ENCODE measurements around the gene SLC22A4.

The SLC22A4 gene

DNA sequence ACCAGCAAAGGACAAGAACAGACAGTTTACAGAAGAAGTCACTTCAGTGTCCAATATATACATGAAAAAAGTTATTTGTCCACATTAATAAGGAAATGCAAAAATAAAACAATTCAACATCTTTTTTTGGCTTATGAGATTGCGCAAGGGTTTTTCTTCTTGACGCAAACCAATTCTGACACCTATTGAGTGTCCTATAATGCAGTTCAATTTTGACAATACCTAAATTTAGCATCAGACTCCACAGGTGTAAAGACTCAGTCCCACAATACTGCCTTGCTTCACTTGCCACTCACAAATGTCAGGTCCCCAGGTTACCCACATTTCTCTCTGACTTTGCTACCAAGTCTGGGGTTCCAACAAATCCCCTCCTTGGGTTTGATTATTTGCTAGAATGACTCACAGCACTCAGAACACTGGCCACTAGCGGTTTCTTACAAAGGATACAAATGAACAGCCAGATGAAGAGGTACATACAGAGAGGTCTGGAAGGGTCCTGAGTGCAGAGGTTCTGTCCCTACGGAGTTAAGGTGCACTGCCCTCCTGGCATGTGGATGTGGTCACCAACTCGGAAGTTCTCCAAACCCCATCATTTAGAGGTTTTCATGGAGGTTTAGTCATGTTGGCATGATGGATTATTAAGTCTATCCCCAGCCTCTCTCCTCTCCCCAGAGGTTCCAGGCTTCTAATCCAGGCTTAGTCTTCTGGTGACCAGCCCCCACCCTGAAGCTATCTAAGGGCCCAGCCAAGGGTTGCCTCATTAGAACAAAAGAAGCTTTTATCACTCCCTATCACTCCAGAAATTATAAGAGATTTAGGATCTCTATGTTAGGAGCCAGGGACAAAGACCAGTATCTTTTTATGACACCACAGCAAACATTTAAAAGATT lies 48.3 kb downstream of the SLC22A4 start:
- DNase-seq (ENCODE audit: low read depth): no peak

DNA sequence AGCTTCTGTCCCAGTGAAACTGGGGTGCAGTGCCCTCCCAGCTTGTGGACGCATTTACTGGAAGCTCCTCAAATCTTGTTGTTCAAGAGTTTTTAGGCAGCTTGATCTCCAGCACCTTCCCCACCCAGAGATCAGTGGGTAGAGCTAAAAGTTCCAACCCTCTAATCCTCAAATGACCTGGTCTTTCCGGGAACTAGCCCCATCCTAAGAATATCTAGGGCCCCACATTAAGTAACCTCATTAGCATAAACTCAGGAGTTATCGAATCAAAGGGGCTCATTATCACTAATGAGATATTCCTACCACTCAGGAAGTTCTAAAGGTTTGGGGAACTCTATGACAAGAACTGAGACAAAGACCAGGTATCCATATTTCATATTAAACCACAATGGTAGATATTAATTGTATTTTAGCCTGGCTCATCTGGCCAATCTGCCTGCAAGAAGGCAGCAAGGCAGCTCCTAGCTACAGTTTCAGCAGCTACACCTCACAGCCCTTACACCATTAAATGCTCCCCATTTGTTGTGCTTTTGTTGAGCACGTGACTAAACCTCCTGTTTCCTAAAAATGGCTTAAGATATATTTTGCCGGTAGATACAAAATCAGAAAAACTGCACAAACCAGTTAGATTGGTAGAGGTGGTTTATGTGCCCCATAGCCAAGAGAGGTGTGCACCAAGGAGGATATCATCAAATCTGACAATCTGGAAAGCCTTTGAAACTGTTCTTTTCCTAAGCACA lies 50.8 kb downstream of the SLC22A4 start:
- no peak for DNase-seq (ENCODE audit: low read depth)

DNA sequence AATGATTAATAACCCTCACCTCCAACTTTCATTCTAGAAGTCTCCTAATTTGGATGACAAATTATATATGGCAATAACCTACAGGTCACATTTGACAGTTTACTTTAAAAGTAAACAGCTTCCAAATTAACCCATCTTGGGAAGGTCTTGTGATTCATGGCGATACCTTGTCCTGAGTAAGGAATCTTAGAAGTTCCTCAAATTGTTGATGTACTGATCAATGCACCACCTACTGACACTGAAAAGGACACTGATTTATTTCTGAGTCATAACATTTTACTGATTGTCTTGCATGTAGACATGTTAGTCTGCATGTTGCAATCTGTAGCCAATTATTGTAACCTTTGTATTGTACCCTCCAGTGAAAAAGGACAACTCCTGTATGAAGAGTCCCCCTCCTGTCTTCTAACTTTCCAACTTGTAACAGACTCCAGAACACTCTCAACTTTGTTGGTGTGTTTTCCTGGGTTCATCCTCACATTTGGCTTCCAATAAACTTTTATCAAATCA lies 59.3 kb downstream of the SLC22A4 start:
- no peak for DNase-seq (ENCODE audit: low read depth)

DNA sequence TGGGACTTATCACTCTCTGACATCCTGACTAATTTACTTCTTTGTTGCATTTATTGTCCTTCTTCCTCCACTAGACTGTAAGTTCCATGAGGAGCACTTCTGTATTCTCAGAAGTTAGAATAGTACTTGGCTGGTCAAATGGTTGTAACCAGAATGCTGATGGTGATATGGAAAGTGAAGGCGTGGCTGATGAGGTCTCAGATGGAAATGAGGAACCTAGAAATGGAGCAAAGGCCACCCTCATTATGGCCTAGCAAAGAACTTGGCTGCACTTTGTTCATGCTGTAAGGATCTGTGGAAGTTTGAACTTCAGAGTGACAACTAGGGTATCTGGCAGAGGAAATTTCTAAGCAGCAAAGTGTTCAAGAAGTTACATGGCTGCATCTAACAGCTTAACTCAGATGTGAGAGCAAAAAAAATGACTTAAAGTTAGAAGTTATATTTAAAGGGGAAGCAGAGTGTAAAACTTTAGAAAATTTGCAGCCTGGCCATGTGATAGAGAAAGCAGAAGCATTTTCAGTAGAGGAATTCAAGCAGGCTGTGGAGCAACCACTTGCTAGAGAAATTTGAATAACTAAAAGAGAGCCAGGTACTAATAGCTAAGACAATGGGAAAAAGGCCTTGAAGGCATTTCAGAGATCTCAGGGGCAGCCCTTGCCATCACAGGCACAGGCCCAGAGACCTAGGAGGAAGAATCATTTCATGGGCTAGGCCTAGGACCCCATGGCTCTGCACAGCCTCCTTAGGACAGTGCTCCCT lies 60.4 kb downstream of the SLC22A4 start:
- DNase-seq (ENCODE audit: low read depth): no peak

DNA sequence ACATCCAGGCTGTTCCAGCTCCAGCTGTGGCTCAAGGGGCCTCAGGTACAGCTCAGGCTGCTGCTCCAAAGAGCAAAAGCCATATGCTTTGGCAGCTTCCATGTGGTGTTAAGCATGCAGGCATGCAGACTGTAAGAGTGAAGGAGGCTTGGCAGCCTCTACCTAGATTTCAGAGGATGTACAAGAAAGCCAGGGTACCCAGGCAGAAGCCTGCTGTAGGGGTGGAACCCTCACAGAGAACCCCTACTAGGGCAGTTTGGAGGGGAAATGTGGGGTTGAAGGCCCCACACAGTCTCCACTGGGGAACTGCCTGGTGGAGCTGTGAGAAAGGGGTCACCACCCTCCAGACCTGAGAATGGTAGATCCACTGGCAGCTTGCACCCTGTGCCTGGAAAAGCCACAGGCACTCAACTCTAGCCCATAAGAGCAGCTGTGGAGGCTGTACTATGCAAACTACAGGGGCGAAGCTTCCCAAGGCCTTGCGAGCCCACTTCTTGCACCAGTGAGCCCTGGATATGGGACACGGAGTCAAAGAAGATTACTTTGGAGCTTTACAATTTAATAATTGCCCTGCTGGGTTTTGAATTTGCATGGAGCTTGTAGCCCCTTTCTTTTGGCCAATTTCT lies 61.1 kb downstream of the SLC22A4 start:
- DNase-seq (ENCODE audit: low read depth): no peak

DNA sequence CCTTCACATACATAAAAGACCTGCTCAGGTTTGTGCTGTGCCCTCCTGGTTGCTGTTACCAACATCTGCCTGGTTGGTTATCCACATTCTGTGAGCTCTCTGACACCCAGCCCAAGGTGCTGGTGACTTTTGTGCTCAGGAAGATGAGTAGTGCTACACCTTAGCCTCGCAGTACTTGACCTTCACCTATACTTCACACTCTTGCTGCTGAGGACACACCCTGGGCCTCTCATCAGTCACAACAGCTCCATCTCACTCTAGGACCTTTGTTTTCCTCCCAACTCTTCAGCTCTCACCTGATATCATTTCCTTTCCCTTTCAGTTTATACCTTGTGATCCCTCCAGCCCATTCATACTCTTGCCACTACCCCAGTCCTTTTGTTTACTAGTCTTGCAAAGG lies 64.6 kb downstream of the SLC22A4 start:
- no peak for DNase-seq (ENCODE audit: low read depth)

DNA sequence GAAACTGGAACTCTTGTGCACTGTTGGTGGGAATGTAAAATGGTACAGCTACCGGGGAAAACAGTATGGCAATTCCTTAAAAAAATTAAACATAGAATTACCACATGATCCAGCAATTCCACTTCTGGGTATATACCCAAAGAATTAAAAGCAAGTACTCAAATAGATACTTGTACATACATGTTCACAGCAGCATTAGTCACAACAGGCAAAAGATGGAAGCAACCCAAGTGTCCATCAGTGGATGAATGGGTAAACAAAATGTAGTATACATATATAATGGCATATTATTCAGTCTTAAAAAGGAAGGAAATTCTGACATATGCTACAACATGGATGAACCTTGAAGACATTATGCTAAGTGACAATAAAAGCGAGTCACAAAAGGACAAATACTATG lies 67.9 kb downstream of the SLC22A4 start:
- DNase-seq (ENCODE audit: low read depth): no peak

DNA sequence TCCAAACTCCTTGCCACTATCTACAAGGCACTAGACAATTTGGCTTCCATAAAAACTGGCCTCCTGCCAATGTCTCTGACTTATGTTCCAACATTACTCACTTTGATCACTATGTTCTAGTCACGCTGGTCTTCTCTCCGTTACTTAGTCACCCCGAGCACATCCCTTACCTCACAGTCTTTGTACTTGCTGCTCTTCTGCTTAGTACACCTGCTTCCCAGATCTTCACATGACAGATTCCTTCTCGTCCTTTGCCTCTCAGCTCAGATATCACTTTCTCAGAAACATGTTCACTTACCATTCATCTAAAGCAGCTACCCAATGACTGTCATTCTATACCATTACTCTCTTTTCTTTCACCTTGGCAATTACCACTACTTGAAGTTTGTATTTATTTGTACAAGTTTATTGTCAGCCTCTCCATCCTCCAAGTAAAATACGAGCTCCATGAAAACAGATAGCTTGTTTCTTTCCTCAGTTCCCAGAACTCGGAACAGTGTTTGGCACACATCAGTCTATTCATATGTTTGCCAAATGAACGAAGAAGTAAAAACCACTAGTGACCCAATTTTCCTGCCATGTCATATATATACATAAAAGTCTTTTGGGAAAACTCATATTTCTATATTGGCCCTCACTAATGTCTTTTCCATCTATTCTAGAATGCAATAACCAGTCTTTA lies 69.4 kb downstream of the SLC22A4 start:
- DNase-seq (ENCODE audit: low read depth): peak; percentile 79

DNA sequence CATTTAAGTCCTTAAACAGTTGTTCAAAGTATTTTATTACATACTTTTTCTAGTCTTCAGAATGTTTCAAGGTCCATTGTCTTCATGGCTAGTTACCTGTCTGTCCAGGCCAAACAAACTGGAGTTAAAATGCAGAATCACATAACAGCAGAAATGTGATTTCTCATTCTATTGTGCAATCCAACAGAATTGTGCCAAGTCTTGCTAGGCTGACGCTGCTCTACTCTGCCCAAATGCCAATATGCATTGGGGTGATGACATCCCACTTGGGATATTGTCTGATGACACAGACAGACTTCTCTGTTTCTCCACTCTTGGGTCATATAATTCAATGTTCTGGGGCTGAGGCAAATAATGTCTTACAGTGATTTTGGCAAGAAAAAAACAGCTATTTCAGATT lies 70.1 kb downstream of the SLC22A4 start:
- peak; percentile 73 for DNase-seq (ENCODE audit: low read depth)

DNA sequence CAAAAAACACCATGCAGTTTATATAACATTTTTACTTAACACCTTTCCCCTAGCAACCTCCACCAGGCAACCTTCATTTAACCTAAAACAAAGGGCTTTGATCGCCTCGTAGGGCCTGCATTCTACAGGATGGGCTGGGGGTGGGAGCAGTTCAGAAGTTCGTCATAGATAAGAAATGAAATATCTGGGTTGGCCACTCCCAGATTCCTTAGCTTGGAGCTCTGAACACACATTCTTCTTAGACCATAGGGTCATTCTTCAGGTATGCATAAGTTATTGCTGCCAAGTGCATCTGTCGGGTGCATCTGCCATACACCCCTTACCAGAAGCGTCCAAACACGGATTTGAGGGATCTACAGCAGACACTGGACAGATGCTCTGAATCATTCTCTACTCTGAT lies 71.0 kb downstream of the SLC22A4 start:
- no peak for DNase-seq (ENCODE audit: low read depth)

DNA sequence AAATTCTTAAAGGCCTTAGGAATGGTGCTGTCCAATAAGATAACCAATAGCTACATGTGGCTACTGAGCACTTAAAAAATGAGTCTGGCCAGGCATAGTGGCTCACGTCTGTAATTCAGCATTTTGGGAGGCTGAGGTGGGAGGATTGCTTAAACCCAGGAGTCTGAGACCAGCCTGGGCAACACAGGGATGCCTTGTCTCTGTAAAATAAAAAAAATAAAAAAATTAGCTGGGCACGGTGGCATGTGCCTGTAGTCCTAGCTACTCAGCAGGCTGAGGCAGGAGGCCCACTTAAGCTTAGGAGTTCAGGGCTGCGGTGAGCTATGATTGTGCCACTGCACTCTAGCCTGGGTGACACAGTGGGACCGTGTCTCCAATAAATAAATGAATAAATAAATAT lies 74.0 kb downstream of the SLC22A4 start:
- DNase-seq (ENCODE audit: low read depth): no peak

DNA sequence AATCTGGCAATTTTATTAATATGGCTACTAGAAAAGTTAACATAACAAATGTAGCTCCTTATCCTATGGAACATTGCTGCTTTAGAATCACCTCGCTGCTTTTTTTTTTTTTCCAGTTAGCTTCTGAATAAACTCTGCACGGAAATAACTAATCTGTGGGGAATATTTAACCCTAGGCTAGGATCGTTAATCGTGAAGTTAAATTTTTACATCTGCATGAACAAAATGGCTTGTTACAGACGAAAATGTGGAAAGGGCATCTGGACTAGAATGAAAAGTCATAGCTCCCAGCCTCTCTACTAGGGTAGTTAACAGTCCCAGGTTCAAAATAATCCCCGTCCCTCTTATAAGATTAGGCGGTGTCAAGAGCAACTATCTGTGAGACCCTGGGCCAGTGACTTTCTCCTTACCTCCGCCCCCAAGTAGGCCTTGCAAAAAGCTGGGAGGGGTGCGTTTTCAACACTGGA lies 74.8 kb downstream of the SLC22A4 start:
- no peak for DNase-seq (ENCODE audit: low read depth)

DNA sequence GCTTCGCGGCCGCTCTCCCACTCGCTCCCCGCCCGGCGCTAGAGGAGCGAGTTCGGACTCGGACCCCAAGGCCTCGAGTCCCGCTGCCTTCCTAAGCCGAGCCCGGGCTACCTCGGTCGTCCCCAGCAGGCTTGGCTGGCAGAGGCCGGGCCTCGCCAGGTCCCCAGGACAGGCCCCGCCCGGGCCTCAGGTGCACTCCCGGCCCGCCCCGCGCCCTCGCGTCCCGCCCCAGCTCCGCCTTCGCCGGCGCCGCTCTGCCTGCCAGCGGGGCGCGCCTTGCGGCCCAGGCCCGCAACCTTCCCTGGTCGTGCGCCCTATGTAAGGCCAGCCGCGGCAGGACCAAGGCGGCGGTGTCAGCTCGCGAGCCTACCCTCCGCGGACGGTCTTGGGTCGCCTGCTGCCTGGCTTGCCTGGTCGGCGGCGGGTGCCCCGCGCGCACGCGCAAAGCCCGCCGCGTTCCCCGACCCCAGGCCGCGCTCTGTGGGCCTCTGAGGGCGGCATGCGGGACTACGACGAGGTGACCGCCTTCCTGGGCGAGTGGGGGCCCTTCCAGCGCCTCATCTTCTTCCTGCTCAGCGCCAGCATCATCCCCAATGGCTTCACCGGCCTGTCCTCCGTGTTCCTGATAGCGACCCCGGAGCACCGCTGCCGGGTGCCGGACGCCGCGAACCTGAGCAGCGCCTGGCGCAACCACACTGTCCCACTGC lies 75.4 kb downstream of the SLC22A4 start, which contains the start of gene SLC22A5:
SLC22A5 (plus strand) TSS at position 237 of the 707 bp plus-strand sequence; CDS start at position 500, 263 bp downstream.
- no peak for DNase-seq (ENCODE audit: low read depth)

DNA sequence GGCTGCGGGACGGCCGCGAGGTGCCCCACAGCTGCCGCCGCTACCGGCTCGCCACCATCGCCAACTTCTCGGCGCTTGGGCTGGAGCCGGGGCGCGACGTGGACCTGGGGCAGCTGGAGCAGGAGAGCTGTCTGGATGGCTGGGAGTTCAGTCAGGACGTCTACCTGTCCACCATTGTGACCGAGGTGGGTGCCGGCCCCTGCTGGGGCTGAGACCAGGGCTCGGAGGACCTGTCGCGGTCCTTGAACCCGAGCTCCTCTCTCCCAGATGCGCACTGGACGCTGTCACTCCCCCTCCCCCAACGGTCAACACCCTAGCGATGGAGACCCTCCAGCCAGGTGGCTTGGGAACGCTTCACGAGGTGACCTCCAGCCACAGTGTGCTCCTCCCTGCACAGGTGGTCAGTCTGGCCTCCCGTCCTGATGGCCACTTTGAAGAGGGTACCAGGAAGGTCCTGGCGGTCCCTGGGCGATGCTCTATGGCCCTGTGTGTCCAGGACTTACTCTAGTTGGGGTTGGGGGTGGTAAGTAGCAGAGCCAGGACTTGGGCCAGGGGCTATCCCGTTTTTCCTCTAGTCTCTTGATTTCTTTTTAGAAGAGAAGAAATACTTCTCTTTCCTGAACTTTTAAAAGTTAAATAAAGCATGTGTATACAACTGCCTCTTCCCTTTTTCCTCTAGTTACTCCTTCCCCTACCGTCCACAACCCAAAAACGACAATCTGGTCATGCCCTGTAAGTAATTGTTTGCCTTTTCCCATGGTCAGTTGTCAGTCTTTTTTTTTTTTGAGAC lies 76.2 kb downstream of the SLC22A4 start:
- DNase-seq (ENCODE audit: low read depth): no peak

DNA sequence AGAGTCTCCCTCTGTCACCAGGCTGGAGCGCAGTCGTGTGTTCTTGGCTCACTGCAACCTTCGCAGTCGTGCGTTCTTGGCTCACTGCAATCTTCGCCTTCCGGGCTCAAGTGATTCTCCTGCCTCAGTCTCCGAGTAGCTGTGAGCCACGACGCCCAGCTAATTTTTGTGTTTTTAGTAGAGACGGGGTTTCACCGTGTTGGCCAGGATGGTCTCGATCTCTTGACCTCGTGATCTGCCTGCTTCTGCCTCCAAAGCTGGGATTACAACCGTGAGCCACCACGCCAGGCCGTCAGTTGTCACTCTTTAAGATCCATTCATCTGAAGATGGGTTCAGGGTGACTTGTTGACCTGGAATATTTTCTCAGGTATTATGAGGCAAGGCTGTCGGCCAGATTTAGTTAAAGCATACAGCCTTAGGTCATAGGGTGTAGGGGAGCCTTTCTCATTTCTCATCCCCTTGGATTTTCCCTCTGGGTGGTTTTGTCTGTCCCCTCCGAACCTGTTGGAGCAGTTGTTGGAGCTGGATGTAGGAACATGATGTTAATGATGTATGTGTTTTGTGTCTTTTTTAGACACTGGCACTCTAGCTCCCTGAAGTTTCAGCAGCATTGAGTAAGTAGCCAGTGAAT lies 76.9 kb downstream of the SLC22A4 start:
- no peak for DNase-seq (ENCODE audit: low read depth)

DNA sequence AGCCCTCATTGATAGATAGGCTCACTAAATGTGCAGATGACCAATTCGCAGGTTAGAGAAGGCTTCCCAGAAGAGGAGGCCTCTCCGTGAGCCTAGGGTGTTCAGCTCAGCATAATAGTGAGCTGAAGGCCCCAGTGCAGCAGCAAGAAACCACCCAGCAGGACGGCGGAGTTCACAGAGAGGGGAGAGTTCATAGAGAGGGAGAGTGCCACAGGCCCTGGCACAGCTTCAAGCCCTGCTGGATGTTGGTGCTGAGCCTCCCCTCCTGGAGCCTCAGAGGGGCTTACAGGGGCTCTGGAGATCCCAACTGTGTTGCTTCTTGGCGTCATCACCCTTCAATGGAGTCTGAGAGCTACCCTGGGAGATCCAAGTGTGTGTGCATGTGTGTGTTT lies 77.4 kb downstream of the SLC22A4 start:
- DNase-seq (ENCODE audit: low read depth): no peak

DNA sequence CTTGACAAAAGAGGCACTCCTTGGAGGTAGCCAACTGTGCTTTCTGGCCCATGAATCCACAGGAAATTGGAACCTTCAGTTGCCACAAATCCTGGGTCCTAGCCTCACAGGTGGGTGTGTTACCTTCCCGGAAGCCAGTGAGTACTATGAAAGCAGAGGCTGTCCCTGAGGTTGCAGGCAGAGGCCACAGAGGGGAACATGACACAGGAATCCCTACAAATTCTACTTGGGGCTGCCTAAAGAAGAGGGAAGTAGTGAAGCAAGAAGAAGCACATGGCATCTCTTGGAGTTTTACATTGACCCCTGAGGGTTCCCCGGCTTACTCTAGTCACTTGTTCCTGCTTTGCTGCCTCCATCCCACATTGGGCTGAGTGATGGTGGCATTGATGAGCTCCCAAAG lies 77.9 kb downstream of the SLC22A4 start:
- DNase-seq (ENCODE audit: low read depth): no peak

DNA sequence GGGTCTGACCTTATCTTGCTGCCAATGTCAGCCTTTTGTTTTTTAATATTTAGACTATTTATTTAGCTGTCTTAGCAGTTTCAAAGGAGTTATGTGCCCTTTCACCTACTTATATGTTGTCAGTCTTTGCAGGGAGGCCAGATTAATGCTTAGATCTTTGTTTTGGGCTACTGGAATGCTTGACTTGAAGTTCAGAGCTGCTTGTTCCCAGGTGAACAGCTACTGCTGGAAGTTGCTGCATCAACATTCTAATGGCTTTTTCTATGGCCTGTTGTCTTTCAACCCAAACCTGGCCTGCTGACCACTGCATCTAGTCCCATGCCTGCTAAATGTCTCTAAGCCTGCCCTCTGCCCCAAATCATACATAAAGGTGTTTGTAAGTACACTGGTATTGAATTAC lies 78.3 kb downstream of the SLC22A4 start:
- no peak for DNase-seq (ENCODE audit: low read depth)

DNA sequence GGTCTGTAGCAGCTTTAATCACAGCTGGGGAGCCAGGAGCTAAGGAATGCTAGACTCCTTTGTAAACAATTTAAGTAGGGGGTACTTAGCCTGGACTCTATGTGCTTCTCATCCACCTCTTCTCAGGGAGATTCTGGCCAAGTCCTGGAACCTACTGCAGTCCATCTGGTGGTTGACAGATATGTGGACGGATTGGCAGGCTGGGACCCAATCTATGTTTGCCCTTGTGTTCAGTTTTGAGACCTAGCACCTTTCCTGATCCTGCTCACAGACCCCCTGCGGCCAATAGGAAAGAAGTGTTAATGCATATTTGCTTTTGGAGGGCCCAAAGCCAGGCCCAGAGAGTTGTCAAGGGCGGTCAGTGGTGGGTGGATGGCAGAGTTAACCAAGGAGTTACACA lies 81.8 kb downstream of the SLC22A4 start:
- no peak for DNase-seq (ENCODE audit: low read depth)

Data from HS-5 (cell line).